Tibial artery (tissue), 4 donors: ENCODE data around the gene ZNF518B.
A peak's percentile ranks its signal among the peaks of the same experiment; 100 is the strongest.

Experiments
- DNase-seq, 2 donors: peaks; one replicate each; pipeline ENCODE4 v3.0.0-alpha.2; 2019
- H3K27ac ChIP-seq, 2 donors: fragments of 200-600 bp; sonication (generic) in 1 of 2; 1 replicate in 1 of 2; 2 replicates in 1 of 2; pipeline ENCODE4 v1.5.1; 2018 to 2019; ENCODE audit warnings: mild to moderate bottlenecking in 1 of 2
- H3K27me3 ChIP-seq, 2 donors: fragments of 200-600 bp; sonication (generic) in 1 of 2; one replicate each; pipeline versions ENCODE4 v1.5.1 to v1.6.0; 2016 to 2019
- H3K36me3 ChIP-seq, 3 donors: fragments of 200-600 bp; sonication (generic) in 2 of 3; one replicate each; pipeline ENCODE4 v1.5.1; 2016 to 2019; ENCODE audit warnings: mild to moderate bottlenecking in 2 of 3
- H3K4me1 ChIP-seq, 4 donors: fragments of 200-600 bp; sonication (generic) in 2 of 4; 1 replicate in 3 of 4; 2 replicates in 1 of 4; pipeline ENCODE4 v1.5.1; 2016 to 2019
- H3K4me3 ChIP-seq, 2 donors: fragments of 200-600 bp; sonication (generic) in 1 of 2; 1 replicate in 1 of 2; 2 replicates in 1 of 2; pipeline ENCODE4 v1.5.1; 2018 to 2019; ENCODE audit warnings: mild to moderate bottlenecking in 2 of 2
- H3K9me3 ChIP-seq, 3 donors: fragments of 200-600 bp; sonication (generic) in 1 of 3; one replicate each; pipeline ENCODE4 v1.5.1; 2016 to 2019
- intact Hi-C: fragments of 100-400 bp; cut with DNase I; formaldehyde crosslinking; loops from one replicate; pipeline ENCODE4 v1.15.0; 2023; ENCODE audit warnings: low total_unique reads
- TF ChIP-seq, protein P1 (sequence below), 2 experiments: fragments of 200-600 bp in 1 of 2; fragments of 450-650 bp in 1 of 2; IDR thresholded peaks; one replicate each; pipeline ENCODE4 v1.5.1; 2017 to 2019; ENCODE audit warnings: antibody characterized with exemption in 2 of 2, mild to moderate bottlenecking in 1 of 2, moderate library complexity in 1 of 2

Gene ZNF518B

DNA sequence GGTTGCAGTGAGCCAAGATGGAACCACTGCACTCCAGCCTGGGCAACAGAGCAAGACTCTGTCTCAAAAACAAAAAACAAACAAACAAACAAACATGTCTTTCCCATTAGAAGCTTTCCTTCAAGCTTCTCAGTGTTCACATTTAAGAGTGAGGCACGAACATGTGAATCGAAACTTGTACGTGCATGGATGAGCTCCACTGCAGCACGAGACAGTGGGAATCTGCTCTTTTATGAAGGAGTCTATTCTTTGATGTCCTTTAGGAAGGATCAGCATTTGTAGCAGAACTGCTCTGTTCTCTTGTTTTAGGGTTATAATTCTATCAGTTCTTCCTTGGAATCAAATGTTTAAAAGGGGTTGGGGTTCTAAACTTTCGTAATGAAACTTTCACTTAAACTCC lies 23.4 kb upstream of the ZNF518B start:
- Histone ChIP-seq H3K36me3 (no peaks in the 10 kb centered on the region), H3K27ac (no peak overlapping the region), H3K9me3 (no peaks in the 10 kb centered on the region), H3K4me1 (no peaks in the 10 kb centered on the region), H3K27me3 (peaks cover 0 to 5% of the 10 kb centered on the region in 2 donors), H3K4me3 (no peak overlapping the region)
- TF ChIP-seq, protein P1, sequence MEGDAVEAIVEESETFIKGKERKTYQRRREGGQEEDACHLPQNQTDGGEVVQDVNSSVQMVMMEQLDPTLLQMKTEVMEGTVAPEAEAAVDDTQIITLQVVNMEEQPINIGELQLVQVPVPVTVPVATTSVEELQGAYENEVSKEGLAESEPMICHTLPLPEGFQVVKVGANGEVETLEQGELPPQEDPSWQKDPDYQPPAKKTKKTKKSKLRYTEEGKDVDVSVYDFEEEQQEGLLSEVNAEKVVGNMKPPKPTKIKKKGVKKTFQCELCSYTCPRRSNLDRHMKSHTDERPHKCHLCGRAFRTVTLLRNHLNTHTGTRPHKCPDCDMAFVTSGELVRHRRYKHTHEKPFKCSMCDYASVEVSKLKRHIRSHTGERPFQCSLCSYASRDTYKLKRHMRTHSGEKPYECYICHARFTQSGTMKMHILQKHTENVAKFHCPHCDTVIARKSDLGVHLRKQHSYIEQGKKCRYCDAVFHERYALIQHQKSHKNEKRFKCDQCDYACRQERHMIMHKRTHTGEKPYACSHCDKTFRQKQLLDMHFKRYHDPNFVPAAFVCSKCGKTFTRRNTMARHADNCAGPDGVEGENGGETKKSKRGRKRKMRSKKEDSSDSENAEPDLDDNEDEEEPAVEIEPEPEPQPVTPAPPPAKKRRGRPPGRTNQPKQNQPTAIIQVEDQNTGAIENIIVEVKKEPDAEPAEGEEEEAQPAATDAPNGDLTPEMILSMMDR (IDR thresholded peaks at IDR 0.05) = no peak
- no peak for DNase-seq
- intact Hi-C loops = no loop called here

DNA sequence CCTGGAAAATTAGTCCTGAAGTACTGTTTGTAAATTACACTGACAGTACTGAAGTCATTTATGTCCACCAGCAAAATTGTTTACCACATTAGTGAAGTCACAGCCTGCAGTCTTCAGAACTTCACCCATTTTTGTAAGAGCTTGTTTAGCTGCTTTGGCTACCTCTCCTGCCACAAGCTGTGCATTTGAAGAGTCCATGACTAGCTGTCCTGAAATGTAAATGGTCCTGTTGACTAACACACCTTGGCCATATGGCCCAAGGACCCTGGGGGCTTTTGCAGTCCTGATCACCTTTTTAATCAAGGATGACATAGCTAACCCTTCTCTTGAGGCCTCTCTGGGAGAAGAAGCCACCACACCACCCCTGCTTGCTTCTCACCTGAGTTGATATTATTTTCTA lies 21.4 kb upstream of the ZNF518B start:
- Histone ChIP-seq H3K4me3 (no peak overlapping the region), H3K36me3 (no peaks in the 10 kb centered on the region), H3K9me3 (no peaks in the 10 kb centered on the region), H3K27me3 (peaks cover 0 to 5% of the 10 kb centered on the region in 2 donors), H3K4me1 (no peaks in the 10 kb centered on the region), H3K27ac (no peak overlapping the region)
- DNase-seq = no peak
- TF ChIP-seq, protein P1 (IDR thresholded peaks at IDR 0.05) = no peak
- intact Hi-C loops = no loop called here

DNA sequence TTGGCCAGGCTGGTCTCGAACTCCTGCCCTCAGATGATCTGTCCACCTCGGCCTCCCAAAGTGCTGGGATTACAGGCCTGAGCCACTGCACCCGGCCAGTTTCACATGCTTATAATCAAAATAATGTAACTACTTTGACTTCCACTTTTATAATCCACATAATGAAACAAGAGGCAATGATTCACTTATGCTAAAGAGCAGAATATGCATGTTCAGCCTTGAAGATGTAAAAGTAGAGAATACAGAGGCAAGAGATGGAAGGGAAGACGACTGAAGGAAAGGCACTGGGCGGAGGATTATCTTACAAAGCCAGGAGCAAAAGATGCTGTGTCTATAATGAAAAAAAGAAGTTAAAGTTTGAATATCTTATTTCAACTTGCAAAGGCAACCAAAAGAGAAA lies 13.3 kb upstream of the ZNF518B start:
- no peak for DNase-seq
- H3K4me3 ChIP-seq = no peak overlapping the region
- H3K27ac ChIP-seq = no peak overlapping the region
- H3K36me3 ChIP-seq = no peaks in the 10 kb centered on the region
- TF ChIP-seq, protein P1 (IDR thresholded peaks at IDR 0.05) = no peak
- H3K4me1 ChIP-seq = no peaks in the 10 kb centered on the region
- no peaks in the 10 kb centered on the region for H3K27me3 ChIP-seq
- H3K9me3 ChIP-seq = no peaks in the 10 kb centered on the region
- intact Hi-C loops = no loop called here

DNA sequence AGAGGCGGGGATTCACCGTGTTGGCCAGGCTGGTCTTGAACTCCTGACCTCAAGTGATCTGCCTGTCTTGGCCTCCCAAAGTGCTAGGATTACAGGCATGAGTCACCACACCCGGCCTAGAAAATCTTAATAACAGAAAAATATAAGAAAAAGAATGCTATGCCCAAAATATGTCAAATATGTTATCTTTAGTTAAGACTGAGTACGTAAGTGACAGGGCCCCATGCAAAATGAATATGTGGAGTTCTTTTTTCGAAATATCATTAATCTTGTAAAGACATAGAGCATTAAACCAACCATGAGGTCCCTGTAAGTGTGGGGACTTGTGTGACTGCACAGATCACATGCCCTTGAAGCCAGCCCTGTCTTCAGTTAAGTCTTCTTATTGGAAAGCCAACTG lies 8.9 kb upstream of the ZNF518B start:
- Histone ChIP-seq H3K4me3 (no peak overlapping the region), H3K9me3 (no peaks in the 10 kb centered on the region), H3K4me1 (peaks cover 0 to 6% (median 5%) of the 10 kb centered on the region in 4 donors), H3K27me3 (peaks cover 0 to 21% of the 10 kb centered on the region in 2 donors), H3K27ac (no peak overlapping the region), H3K36me3 (no peaks in the 10 kb centered on the region)
- intact Hi-C loops = no loop called here
- TF ChIP-seq, protein P1 (IDR thresholded peaks at IDR 0.05) = no peak
- no peak for DNase-seq

DNA sequence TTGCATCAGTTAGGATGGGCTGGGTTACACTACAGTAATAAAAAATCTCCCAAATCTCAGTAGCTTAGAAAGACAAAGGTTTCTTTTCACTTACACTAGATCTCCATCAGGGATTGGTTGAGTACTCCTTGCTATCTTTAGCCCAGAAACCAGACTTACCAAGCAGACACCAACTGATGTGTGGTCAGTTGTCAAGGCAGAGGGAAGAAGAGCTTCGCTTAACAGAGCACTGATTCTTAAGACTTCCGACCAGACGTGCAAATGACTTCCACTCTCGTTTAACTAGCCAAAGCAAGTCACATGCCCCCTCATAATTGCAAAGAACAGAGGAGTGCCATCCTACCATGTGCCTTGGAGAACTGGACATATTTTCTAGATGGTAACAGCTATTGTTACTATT lies 5.7 kb upstream of the ZNF518B start:
- H3K4me1 ChIP-seq = peaks cover 0 to 11% (median 7%) of the 10 kb centered on the region in 4 donors
- TF ChIP-seq, protein P1 (IDR thresholded peaks at IDR 0.05) = no peak
- H3K4me3 ChIP-seq = no peak overlapping the region
- intact Hi-C loops = no loop called here
- peaks cover 0 to 33% of the 10 kb centered on the region in 2 donors for H3K27me3 ChIP-seq
- no peak for DNase-seq
- H3K9me3 ChIP-seq = no peaks in the 10 kb centered on the region
- no peaks in the 10 kb centered on the region for H3K36me3 ChIP-seq
- no peak overlapping the region for H3K27ac ChIP-seq

DNA sequence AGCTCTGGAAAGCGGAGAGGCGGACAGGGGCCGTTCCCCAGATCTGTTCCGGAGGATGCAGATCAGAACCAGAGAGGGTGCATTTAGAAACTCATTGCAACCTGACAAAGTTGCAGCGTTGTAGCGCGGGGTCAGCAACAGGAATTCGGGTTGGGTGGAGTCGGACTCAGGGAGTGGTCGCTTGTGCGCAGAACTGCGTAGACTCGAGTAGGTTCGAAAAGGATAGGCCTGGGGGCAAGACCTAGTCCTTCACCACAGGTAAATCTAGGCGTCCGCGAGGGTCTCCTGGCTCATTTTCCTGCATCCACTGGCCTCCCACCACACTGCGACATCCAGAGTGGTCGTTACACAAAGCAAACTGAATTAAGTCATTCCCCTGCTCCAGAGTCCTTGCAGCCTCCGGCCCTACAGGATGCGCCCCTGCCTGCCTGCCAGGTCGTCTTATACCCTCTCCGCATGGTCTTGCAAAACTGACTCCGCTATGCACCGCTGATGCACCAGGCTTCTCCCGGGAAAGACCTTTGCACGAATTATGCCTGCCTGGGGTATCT lies 4.7 kb upstream of the ZNF518B start:
- intact Hi-C loops = no loop called here
- TF ChIP-seq, protein P1 (IDR thresholded peaks at IDR 0.05) = no peak
- Histone ChIP-seq H3K4me3 (peak overlapping the region in 1 of 2 donors; percentile 37), H3K4me1 (peaks cover 0 to 18% (median 11%) of the 10 kb centered on the region in 4 donors), H3K9me3 (no peaks in the 10 kb centered on the region), H3K27me3 (peaks cover 0 to 33% of the 10 kb centered on the region in 2 donors), H3K27ac (no peak overlapping the region), H3K36me3 (no peaks in the 10 kb centered on the region)
- no peak for DNase-seq
